NCI-H146 treated with DMSO at 0.1 percent for 48 hours (cell line): Measurements from ENCODE around the gene SRPX2.

Experiments
- DNase-seq: peaks from one replicate; lab custom pipeline; 2025; ENCODE audit not compliant: unreplicated experiment; lab: John Stamatoyannopoulos, UW

SRPX2 gene, protein sequence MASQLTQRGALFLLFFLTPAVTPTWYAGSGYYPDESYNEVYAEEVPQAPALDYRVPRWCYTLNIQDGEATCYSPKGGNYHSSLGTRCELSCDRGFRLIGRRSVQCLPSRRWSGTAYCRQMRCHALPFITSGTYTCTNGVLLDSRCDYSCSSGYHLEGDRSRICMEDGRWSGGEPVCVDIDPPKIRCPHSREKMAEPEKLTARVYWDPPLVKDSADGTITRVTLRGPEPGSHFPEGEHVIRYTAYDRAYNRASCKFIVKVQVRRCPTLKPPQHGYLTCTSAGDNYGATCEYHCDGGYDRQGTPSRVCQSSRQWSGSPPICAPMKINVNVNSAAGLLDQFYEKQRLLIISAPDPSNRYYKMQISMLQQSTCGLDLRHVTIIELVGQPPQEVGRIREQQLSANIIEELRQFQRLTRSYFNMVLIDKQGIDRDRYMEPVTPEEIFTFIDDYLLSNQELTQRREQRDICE

DNA sequence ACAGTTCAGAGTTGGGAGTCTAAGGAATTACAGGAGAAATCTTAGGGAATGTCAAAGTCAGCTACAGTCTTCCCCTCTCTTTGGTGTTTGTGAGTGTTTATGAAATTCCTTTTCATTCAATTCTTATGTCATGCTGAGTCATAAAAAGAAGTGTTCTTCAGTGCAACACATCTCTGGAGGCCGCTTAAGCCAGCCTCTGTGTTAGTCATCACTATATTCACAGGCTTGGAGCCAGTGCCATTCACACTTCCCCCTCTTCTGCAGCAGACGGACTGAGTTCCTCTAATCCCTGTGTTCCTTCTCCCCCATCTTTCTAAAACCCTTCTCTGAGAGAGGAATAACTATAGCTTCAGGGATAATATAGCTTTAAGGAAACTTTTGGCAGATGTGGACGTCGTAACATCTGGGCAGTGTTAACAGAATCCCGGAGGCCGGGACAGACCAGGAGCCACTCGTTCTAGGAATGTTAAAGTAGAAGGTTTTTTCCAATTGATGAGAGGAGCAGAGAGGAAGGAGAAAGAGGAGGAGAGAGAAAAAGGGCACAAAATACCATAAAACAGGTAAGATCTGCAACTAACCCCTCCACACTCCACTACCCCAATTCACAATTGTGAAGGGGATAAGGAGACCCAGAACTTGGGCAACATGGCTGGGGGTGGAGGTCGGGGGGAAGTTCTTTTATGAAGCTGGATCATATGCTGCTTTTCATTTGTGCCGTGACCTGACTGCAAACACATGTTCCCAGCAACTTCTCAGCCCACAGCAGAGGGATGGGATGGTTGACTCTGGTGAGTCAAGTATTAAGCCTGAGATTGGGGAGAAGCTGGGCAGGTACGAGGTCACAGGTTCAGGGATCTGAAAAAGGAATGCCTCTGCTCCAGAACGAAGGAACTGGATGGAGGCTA, at the start of gene SRPX2:
SRPX2 (plus strand) TSS at position 244 of the 905 bp plus-strand sequence. CDS start 2,124 bp downstream, outside the sequence.
- DNase-seq: no peak

- no peak for DNase-seq
These were observed 47.4 kb upstream of the SRPX2 start for GRCh38 chrX:100596601-100597000.

- no peak for DNase-seq
These were observed 44.5 kb upstream of the SRPX2 start for GRCh38 chrX:100599456-100599855.

DNA sequence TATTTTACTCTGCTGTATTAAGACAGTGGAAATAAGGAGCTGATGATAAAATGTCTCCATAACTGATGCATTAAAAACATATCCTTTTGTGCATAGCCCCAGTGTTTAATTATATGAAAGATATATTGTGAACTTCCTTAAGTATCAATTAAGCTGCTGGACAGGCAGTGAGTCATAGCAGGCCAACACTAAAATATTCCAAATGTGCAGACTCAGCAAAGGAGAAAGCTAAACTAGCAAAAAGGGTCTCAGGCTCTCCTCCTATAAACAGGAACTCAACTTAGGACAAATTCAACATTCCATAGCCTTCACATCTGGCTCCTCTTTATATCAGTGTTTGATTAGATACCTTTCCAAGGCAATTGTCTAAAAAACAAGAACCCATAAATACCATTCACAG, 43.7 kb upstream of the SRPX2 start:
- DNase-seq: no peak

GRCh38 chrX:100600758-100601157, 43.2 kb upstream of the SRPX2 start:
- DNase-seq: no peak

- DNase-seq: no peak
These were observed 37.2 kb upstream of the SRPX2 start for GRCh38 chrX:100606753-100607152.

GRCh38 chrX:100609591-100609990, 34.4 kb upstream of the SRPX2 start:
- DNase-seq: no peak

DNA sequence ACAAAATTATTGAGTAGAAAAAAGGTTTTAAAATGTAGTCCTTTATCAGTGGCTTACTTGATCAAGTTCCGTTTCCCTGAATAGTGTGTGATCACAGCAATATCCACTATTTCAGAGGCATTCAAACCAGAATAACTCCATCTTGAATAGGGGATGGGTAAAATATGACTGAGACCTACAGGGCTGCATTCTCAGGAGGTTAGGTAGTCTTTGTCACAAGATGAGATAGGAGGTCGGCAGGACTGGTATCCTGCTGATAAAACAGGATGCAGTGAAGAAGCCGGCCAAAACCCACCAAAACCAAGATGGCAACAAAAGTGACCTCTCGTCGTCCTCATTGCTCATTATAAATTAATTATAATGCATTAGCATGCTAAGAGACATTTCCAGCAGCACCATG, 32.0 kb upstream of the SRPX2 start:
- DNase-seq: no peak

GRCh38 chrX:100615005-100615404, 29.0 kb upstream of the SRPX2 start:
- DNase-seq: no peak

- no peak for DNase-seq
These were observed 21.0 kb upstream of the SRPX2 start for GRCh38 chrX:100623001-100623400.

DNA sequence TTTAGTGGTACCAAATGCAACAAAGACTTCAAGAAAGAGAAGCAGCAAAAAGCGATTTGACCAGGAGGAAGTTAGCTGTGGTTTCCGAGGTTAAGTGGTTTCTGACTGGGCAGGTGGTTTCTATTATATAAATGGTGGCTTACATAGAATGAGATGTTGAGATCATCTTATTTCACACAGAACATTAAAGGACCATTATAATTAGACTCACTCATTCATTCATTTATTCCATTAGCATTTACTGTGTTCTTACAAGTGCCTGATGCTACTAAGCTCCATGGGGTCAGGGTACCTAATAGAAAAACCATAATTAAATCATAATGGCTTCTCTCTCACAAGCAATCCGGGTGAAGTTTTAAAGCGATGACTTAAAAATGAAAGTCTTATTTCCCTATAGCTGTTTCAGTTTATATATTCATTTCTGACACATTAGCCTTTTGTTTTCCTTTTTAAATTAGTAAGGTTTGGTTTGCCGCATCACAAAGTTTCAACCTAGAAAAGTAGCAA, 18.0 kb upstream of the SRPX2 start:
- DNase-seq: no peak

GRCh38 chrX:100635040-100635439, 9.0 kb upstream of the SRPX2 start:
- no peak for DNase-seq

DNA sequence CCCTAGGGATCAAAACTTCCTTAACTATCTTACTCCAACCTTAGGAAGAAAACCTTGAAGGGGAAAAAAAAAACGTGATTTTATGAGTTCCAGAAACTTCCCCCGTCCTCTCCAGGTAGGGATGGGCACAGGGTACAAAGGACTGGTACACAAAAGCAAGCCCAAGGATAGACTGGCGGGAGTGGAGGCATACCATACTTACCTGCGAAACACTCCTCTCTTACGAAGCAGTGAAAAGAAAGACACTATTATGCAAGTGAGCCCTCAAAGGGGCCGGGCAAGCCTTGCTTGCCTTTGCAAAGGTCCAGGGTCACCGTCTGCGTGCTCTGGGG, 8.0 kb upstream of the SRPX2 start:
- no peak for DNase-seq

GRCh38 chrX:100636321-100636991, 7.5 kb upstream of the SRPX2 start, which contains the start of gene TSPAN6:
TSPAN6 (minus strand) TSS chrX:100636806; CDS start chrX:100636694, 112 bp downstream.
- DNase-seq: peak; percentile 77

DNA sequence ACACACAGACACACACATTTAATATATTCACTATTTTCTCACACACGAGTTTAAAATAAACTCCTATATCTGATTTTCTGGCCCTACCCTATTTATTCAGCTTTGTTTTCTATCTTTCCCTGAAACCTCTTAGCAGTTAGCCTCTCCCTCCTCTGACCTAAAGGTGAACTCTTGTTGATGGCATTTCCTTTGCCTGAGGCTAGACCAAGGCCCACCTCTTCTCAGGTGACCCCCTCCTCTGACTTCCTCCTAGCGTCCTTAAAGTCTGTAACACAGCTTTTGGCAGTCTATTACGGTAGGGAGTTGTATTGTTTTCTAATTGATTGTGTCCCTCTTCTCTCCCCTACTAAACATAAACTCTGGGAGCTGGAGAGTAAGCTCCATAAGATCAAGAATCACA, 1.7 kb upstream of the SRPX2 start:
- no peak for DNase-seq

GRCh38 chrX:100643212-100643611, 787 bp upstream of the SRPX2 start:
- DNase-seq: no peak

- no peak for DNase-seq
These were observed 1.1 kb downstream of the SRPX2 start for GRCh38 chrX:100645106-100645505.

- DNase-seq: no peak
These were observed 3.1 kb downstream of the SRPX2 start for GRCh38 chrX:100647095-100647494.

DNA sequence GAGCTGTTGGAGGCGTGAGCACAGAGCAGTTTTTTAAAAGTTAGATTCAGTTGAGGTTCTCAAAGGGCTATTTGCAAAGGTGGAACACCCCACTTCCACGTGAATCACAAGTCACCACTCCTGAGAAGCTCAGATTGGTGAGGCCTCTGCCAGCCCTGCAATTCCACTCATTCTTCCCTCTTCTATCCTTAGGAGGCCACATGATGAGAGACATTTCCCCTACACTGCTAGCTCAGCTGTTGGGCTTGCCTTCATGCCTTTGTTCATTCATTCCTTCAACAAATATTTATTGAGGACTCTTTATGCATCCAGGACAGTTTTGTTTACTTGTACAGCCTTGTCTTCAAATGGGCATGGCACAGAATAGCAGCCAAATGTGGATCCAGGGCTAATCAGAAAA, 3.7 kb downstream of the SRPX2 start:
- DNase-seq: no peak

- DNase-seq: peak; percentile 6
These were observed 4.7 kb downstream of the SRPX2 start for GRCh38 chrX:100648458-100649417.
